Measurements from ENCODE around the gene TBC1D9B.

The TBC1D9B gene

DNA sequence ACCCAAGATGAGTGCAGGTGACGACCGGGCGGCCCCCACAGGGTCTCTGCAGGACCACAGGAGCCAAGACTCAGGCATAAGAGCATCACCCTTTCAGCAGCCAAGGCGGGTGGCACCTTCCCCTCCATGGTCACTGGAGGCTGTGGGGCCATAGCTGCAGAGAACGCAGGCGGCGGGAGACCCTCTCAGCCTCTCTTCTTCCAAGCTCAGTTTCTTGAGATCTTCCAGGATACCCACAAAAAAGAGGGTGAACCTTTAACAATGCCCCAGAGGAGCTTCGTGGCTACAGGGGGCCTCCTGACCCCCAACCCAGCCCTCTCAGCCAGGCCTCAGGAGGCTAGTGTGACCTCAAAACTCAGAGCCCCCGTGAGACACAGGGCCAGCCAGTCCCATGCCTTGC, 5.8 kb upstream of the TBC1D9B start:
- TF ChIP-seq, protein P1, sequence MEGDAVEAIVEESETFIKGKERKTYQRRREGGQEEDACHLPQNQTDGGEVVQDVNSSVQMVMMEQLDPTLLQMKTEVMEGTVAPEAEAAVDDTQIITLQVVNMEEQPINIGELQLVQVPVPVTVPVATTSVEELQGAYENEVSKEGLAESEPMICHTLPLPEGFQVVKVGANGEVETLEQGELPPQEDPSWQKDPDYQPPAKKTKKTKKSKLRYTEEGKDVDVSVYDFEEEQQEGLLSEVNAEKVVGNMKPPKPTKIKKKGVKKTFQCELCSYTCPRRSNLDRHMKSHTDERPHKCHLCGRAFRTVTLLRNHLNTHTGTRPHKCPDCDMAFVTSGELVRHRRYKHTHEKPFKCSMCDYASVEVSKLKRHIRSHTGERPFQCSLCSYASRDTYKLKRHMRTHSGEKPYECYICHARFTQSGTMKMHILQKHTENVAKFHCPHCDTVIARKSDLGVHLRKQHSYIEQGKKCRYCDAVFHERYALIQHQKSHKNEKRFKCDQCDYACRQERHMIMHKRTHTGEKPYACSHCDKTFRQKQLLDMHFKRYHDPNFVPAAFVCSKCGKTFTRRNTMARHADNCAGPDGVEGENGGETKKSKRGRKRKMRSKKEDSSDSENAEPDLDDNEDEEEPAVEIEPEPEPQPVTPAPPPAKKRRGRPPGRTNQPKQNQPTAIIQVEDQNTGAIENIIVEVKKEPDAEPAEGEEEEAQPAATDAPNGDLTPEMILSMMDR (IDR thresholded peaks at IDR 0.05; ENCODE audit: low read depth, low read length) = no peak
- Histone ChIP-seq H3K9me3 (no peaks in the 10 kb centered on the region), H3K36me3 (no peaks in the 10 kb centered on the region), H3K4me3 (ENCODE audit: low read depth, low read length) (no peak overlapping the region), H3K4me1 (no peaks in the 10 kb centered on the region), H3K27me3 (no peaks in the 10 kb centered on the region)
- DNase-seq = no peak

DNA sequence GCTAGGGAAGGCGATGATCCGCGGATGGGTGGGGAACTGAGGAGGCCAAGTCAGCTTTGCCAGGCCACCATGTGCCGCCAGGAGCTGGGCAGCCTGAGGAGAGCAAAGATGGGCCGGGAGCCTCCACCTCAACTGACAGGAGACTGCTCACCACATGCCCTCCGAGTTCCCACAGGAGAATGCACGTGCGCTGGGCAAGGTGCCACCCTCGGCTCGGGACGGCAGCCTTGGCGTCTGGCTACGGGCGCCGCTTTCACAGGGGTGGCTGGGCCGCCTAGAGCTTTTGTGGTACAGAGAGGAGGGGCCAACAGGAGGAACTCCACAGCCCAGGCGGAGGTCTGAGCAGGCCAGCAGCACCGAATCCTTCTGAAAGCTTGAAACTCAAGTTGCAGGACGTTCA, 5.3 kb upstream of the TBC1D9B start:
- Histone ChIP-seq H3K27me3 (no peaks in the 10 kb centered on the region), H3K36me3 (no peaks in the 10 kb centered on the region), H3K4me1 (no peaks in the 10 kb centered on the region), H3K9me3 (no peaks in the 10 kb centered on the region), H3K4me3 (ENCODE audit: low read depth, low read length) (no peak overlapping the region)
- DNase-seq = no peak
- TF ChIP-seq, protein P1 (IDR thresholded peaks at IDR 0.05; ENCODE audit: low read depth, low read length) = no peak

DNA sequence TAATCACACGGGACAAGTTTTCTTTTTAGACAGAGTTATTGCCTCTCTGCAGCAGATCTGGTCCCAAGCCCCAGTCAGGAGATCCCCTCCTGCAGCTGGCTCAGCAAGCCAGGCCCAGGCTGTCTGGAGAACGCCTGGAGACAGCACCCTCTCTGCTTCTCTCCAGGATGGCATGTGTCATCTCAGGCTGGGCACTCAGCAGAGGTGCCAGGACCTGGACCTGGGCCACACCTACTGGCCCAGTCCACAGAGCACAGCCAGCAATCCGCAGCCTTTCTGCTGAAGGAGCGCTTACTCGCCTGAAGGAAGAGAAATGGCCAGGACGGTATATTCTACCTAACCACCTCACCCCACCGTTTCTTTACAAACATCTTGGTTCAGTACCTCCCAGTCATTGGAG, 4.7 kb upstream of the TBC1D9B start:
- Histone ChIP-seq H3K4me1 (no peaks in the 10 kb centered on the region), H3K36me3 (no peaks in the 10 kb centered on the region), H3K27me3 (no peaks in the 10 kb centered on the region), H3K4me3 (ENCODE audit: low read depth, low read length) (no peak overlapping the region), H3K9me3 (no peaks in the 10 kb centered on the region)
- TF ChIP-seq, protein P1 (IDR thresholded peaks at IDR 0.05; ENCODE audit: low read depth, low read length) = no peak
- no peak for DNase-seq

DNA sequence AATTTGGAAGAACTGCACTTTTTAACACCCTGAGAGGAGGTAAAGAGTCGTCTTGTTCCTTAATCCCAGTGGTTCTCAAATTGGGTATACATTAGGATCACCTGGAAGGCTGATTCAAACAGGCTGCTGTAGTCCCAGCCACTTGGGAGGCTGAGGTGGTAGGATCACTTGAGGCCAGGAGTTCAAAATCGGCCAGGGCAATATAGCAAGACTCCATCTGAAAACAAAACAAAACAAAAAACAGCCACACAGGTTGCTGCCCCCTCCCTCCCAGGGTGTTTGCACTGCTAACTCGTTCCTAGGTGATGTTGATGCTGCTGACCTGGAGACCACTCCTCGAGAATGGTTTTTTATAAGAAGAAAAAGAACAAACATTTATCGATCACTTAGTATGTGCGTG, 1.5 kb upstream of the TBC1D9B start:
- no peak overlapping the region for H3K4me3 ChIP-seq (ENCODE audit: low read depth, low read length)
- TF ChIP-seq, protein P1 (IDR thresholded peaks at IDR 0.05; ENCODE audit: low read depth, low read length) = no peak
- no peaks in the 10 kb centered on the region; the same call in 1 of the 2 replicates for H3K36me3 ChIP-seq
- no peaks in the 10 kb centered on the region for H3K27me3 ChIP-seq
- DNase-seq = no peak
- no peaks in the 10 kb centered on the region for H3K9me3 ChIP-seq
- H3K4me1 ChIP-seq = no peaks in the 10 kb centered on the region; the same call in 1 of the 2 replicates

DNA sequence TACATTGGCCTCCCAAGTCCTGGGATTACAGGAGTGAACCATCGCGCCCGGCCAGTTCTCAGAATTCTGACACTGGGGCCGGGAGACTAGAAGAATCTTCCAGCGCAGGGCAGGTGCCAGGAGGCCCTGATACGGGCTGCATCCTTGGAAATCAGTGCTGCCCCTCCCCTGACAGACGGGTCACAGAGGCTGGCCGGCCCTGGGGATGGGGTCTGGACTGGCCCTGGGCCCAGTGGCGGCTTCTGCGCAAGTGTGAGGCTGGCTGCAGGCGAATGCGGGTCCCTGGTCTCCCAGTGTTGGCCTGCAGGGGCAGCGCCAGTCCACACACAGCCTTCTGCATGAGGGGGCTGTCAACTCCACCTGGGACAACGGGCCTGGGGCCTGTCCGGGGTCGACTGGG, 831 bp upstream of the TBC1D9B start:
- Histone ChIP-seq H3K4me3 (ENCODE audit: low read depth, low read length) (no peak overlapping the region), H3K9me3 (no peaks in the 10 kb centered on the region), H3K27me3 (no peaks in the 10 kb centered on the region)

DNA sequence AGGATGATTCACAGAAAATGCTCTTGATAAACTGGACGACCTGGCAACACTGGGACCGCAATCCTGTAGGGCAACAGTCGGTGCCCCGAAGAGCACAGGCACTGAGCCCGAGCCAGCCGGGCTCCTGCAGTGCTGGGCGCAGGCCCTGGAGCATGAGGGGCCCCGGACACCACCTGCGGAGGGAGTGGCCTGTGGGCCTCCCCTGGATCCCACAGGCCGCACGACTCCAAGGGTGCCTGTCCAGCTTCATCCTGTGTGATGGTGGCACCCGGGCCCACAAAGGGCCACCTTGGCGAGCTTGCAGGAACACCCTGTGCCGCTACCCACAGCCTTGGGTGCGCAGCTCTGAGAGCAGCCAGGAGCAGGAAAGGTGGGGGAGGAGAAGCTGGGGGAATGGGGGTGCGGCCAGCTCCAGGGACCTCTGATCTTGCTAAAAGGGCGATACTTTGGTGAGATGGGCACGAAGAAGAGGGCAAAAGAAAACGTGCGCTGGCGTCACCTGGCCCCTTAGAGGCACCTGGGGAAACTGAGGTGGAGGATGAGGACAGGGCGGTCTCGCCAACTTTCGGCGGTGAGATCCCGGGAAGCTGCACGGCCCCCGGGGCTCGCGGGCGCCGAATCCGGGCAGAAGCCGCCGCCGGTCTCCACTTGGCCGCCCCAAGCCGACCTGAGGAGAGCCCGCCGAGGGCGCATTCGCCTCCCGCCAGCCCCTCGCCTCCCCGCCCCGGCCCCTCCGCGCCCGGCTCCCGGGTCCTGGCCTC, 722 bp downstream of the TBC1D9B start:
- Histone ChIP-seq H3K4me1 (peaks cover 4% of the 10 kb centered on the region), H3K9me3 (no peaks in the 10 kb centered on the region), H3K27me3 (no peaks in the 10 kb centered on the region), H3K36me3 (no peaks in the 10 kb centered on the region; the same call in 1 of the 2 replicates), H3K4me3 (ENCODE audit: low read depth, low read length) (peak overlapping the region; percentile 65)
- DNase-seq = peak; percentile 35
- TF ChIP-seq, protein P1 (IDR thresholded peaks at IDR 0.05; ENCODE audit: low read depth, low read length) = no peak

More for the DNA sequence above, 831 bp upstream of the TBC1D9B start:
- TF ChIP-seq, protein P1 (IDR thresholded peaks at IDR 0.05; ENCODE audit: low read depth, low read length) = peak; percentile 29
- no peaks in the 10 kb centered on the region; the same call in 1 of the 2 replicates for H3K4me1 ChIP-seq
- H3K36me3 ChIP-seq = no peaks in the 10 kb centered on the region; the same call in 1 of the 2 replicates
- DNase-seq = peak; percentile 44
